ENCODE measurements around the gene PGAM4.

The PGAM4 gene

GRCh38 chrX:77967631-77968030, 1.8 kb downstream of the PGAM4 start:
- DNase-seq (ENCODE audit: extremely low spot score): no peak
- ChIA-PET POLR2A (interaction anchor here (0.9 kb wide), 1 partner anchor 8 kb away, joined by 3 read pairs; no protein-coding TSS in a partner anchor), CTCF (no interaction called here)
- TF ChIP-seq ARNT (IDR thresholded peaks at IDR 0.05) (no peak), ZNF384 (IDR thresholded peaks at IDR 0.05) (no peak)

- ChIA-PET POLR2A (no interaction called here), CTCF (no interaction called here)
- TF ChIP-seq NFRKB (IDR thresholded peaks at IDR 0.05) (no peak), FOXK2 (IDR thresholded peaks at IDR 0.05) (no peak), SUZ12 (IDR thresholded peaks at IDR 0.05) (no peak), L3MBTL2 (conservative IDR thresholded peaks at IDR 0.05) (no peak), ZNF384 (IDR thresholded peaks at IDR 0.05) (no peak), BHLHE40 (IDR thresholded peaks at IDR 0.05; ENCODE audit: borderline replicate concordance) (no peak), HDGF (IDR thresholded peaks at IDR 0.05; ENCODE audit: borderline replicate concordance) (no peak), ARNT (IDR thresholded peaks at IDR 0.05) (no peak), FOXA1 (IDR thresholded peaks at IDR 0.05) (no peak), PKNOX1 (IDR thresholded peaks at IDR 0.05) (no peak), FOXM1 (IDR thresholded peaks at IDR 0.05; ENCODE audit: borderline replicate concordance) (no peak), ELF4 (IDR thresholded peaks at IDR 0.05) (no peak), SP1 (IDR thresholded peaks at IDR 0.05) (no peak), TARDBP (IDR thresholded peaks at IDR 0.05) (no peak)
- DNase-seq (ENCODE audit: extremely low spot score): no peak
Observed at GRCh38 chrX:77966361-77966760, 3.1 kb downstream of the PGAM4 start.

GRCh38 chrX:77962068-77962902, 7.2 kb downstream of the PGAM4 start:
- POLR2A ChIA-PET: no interaction called here
- TF ChIP-seq FOXA1 (IDR thresholded peaks at IDR 0.05): no peak
- no peak for TF ChIP-seq PKNOX1 (IDR thresholded peaks at IDR 0.05)
- TF ChIP-seq TARDBP (IDR thresholded peaks at IDR 0.05): no peak
- TF ChIP-seq SUZ12 (IDR thresholded peaks at IDR 0.05): no peak
- TF ChIP-seq FOXK2 (IDR thresholded peaks at IDR 0.05): no peak
- TF ChIP-seq NFRKB (IDR thresholded peaks at IDR 0.05): no peak
- no peak for TF ChIP-seq ELF4 (IDR thresholded peaks at IDR 0.05)
- TF ChIP-seq BHLHE40 (IDR thresholded peaks at IDR 0.05; ENCODE audit: borderline replicate concordance): no peak
- TF ChIP-seq ARNT (IDR thresholded peaks at IDR 0.05): no peak
- TF ChIP-seq LEF1 (IDR thresholded peaks at IDR 0.05; ENCODE audit: borderline replicate concordance): no peak
- CTCF ChIA-PET: no interaction called here
- DNase-seq (ENCODE audit: extremely low spot score): no peak

- no peak for DNase-seq (ENCODE audit: extremely low spot score)
- CTCF ChIA-PET: no interaction called here
- POLR2A ChIA-PET: no interaction called here
- TF ChIP-seq ZNF384 (IDR thresholded peaks at IDR 0.05) (no peak), FOXK2 (IDR thresholded peaks at IDR 0.05) (no peak), L3MBTL2 (conservative IDR thresholded peaks at IDR 0.05) (no peak), ELF4 (IDR thresholded peaks at IDR 0.05) (no peak), PKNOX1 (IDR thresholded peaks at IDR 0.05) (no peak), NFRKB (IDR thresholded peaks at IDR 0.05) (no peak), BHLHE40 (IDR thresholded peaks at IDR 0.05; ENCODE audit: borderline replicate concordance) (no peak), HDGF (IDR thresholded peaks at IDR 0.05; ENCODE audit: borderline replicate concordance) (no peak), SUZ12 (IDR thresholded peaks at IDR 0.05) (no peak)
Observed at GRCh38 chrX:77961063-77961462, 8.4 kb downstream of the PGAM4 start.

- CTCF ChIA-PET: no interaction called here
- no peak for DNase-seq (ENCODE audit: extremely low spot score)
- POLR2A ChIA-PET: no interaction called here
Observed at GRCh38 chrX:77960567-77960966, 8.9 kb downstream of the PGAM4 start.

More at GRCh38 chrX:77960567-77960966, 8.9 kb downstream of the PGAM4 start:
- TF ChIP-seq FOXA1 (IDR thresholded peaks at IDR 0.05) (no peak), PKNOX1 (IDR thresholded peaks at IDR 0.05) (no peak), HDGF (IDR thresholded peaks at IDR 0.05; ENCODE audit: borderline replicate concordance) (no peak), ZNF384 (IDR thresholded peaks at IDR 0.05) (no peak), FOXK2 (IDR thresholded peaks at IDR 0.05) (no peak), LEF1 (IDR thresholded peaks at IDR 0.05; ENCODE audit: borderline replicate concordance) (no peak), ELF4 (IDR thresholded peaks at IDR 0.05) (no peak), FOXM1 (IDR thresholded peaks at IDR 0.05; ENCODE audit: borderline replicate concordance) (no peak), L3MBTL2 (conservative IDR thresholded peaks at IDR 0.05) (no peak), NFRKB (IDR thresholded peaks at IDR 0.05) (no peak), TARDBP (IDR thresholded peaks at IDR 0.05) (no peak), ARNT (IDR thresholded peaks at IDR 0.05) (no peak), SP1 (IDR thresholded peaks at IDR 0.05) (no peak), CTBP1 (IDR thresholded peaks at IDR 0.05; ENCODE audit: borderline replicate concordance) (no peak), BHLHE40 (IDR thresholded peaks at IDR 0.05; ENCODE audit: borderline replicate concordance) (no peak)

Data from HEK293T (cell line).